B cell (primary cell): ENCODE results near the gene PRDM15.

Experiments used
- CTCF ChIP-seq: fragments of 200-600 bp; IDR thresholded peaks from one replicate; pipeline ENCODE4 v1.8.0; 2022; ENCODE audit warnings: antibody characterized with exemption, mild to moderate bottlenecking
- EZH2 ChIP-seq: IDR thresholded peaks from 2 replicates; pipeline ENCODE4 v1.6.1; 2012; ENCODE audit warnings: borderline replicate concordance, low read depth, mild to moderate bottlenecking, moderate library complexity, low read length; ENCODE audit not compliant: insufficient read depth, poor library complexity, severe bottlenecking

GRCh38 chr21:41856572-41856971 lies 22.6 kb downstream of the PRDM15 start:
- TF ChIP-seq CTCF = no peak
- TF ChIP-seq EZH2 = no peak
